HepG2 (cell line): Measurements from ENCODE around the gene LCN1.

Source experiments
- ASH2L ChIP-seq: fragments of 300-600, 200-600 bp; sonication (generic); IDR thresholded peaks from 2 replicates; pipeline ENCODE4 v1.7.0; 2017; ENCODE audit warnings: low read depth, mild to moderate bottlenecking, moderate library complexity, mixed read lengths, low read length; ENCODE audit not compliant: insufficient read length
- CHD2 ChIP-seq: IDR thresholded peaks from 2 replicates; pipeline ENCODE4 v1.6.1; 2011; ENCODE audit warnings: low read depth, low read length, improper control_type of control experiment
- CREM ChIP-seq, 2 experiments: sonication (generic) in 1 of 2; formaldehyde crosslinking in 1 of 2; IDR thresholded peaks; 2 replicates each; pipeline versions ENCODE4 v1.4.0 to v1.6.1; 2016 to 2020; ENCODE audit warnings: antibody characterized with exemption in 1 of 2, mild to moderate bottlenecking in 1 of 2, missing genetic modification reagents in 1 of 2
- FOXJ3 ChIP-seq: sonication (generic); formaldehyde crosslinking; IDR thresholded peaks from 2 replicates; pipeline ENCODE4 v1.4.0; 2020; ENCODE audit warnings: missing genetic modification reagents, mild to moderate bottlenecking, borderline replicate concordance
- ISL2 ChIP-seq: sonication (generic); formaldehyde crosslinking; IDR thresholded peaks from 2 replicates; pipeline ENCODE4 v1.5.0; 2020; ENCODE audit warnings: missing genetic modification reagents
- MAX ChIP-seq: IDR thresholded peaks from 2 replicates; pipeline ENCODE4 v1.6.1; 2012; ENCODE audit warnings: inconsistent platforms
- NR2C2 ChIP-seq: sonication (generic); formaldehyde crosslinking; IDR thresholded peaks from 2 replicates; pipeline ENCODE4 v1.4.0; 2020; ENCODE audit warnings: missing genetic modification reagents, mild to moderate bottlenecking, moderate library complexity, borderline replicate concordance
- REST ChIP-seq, 2 experiments: IDR thresholded peaks; 2 replicates each; pipeline ENCODE4 v1.6.1; 2011 to 2012; ENCODE audit warnings: low read length in 2 of 2, borderline replicate concordance in 1 of 2, low read depth in 1 of 2, mild to moderate bottlenecking in 1 of 2, moderate library complexity in 1 of 2
- SRF ChIP-seq: IDR thresholded peaks from 2 replicates; pipeline ENCODE4 v1.6.1; 2011; ENCODE audit warnings: mild to moderate bottlenecking, low read depth, low read length, moderate library complexity
- ZBED4 ChIP-seq: sonication (generic); formaldehyde crosslinking; IDR thresholded peaks from 2 replicates; pipeline ENCODE4 v1.4.0; 2020; ENCODE audit warnings: missing genetic modification reagents, borderline replicate concordance
- ZBTB8A ChIP-seq: sonication (generic); formaldehyde crosslinking; IDR thresholded peaks from 2 replicates; pipeline ENCODE4 v1.4.0; 2020; ENCODE audit warnings: mild to moderate bottlenecking, low read depth, missing genetic modification reagents, borderline replicate concordance

GRCh38 chr9:135555910-135556309, 34.7 kb downstream of the LCN1 start:
- TF ChIP-seq MAX, result no peak
- no peak for TF ChIP-seq CHD2
- TF ChIP-seq CREM (IDR thresholded peaks at IDR 0.05), result no peak
- TF ChIP-seq CREM (CRISPR knock-in tag; IDR thresholded peaks at IDR 0.05), result no peak
- no peak for TF ChIP-seq ASH2L
- TF ChIP-seq ZBTB8A (CRISPR knock-in tag), result no peak
- TF ChIP-seq ISL2 (CRISPR knock-in tag), result no peak
- TF ChIP-seq SRF, result no peak
- no peak for TF ChIP-seq FOXJ3 (CRISPR knock-in tag)
- TF ChIP-seq ZBED4 (CRISPR knock-in tag), result no peak
- TF ChIP-seq REST (IDR thresholded peaks at IDR 0.05; ENCODE audit: borderline replicate concordance in 1 of 2, low read depth in 1 of 2, low read length in 2 of 2), result no peak
- no peak for TF ChIP-seq NR2C2 (CRISPR knock-in tag)
